BLaER1 (cell line): Measurements from ENCODE around the gene RAPGEF4.

Source experiments
- H3K27ac ChIP-seq: shearing (Covaris generic); formaldehyde crosslinking; 2 replicates; pipeline ENCODE4 v1.8.1; 2022
- H3K27me3 ChIP-seq: shearing (Covaris generic); formaldehyde crosslinking; 2 replicates; pipeline ENCODE4 v1.8.1; 2022
- H3K36me3 ChIP-seq: shearing (Covaris generic); formaldehyde crosslinking; 2 replicates; pipeline ENCODE4 v1.8.1; 2022
- H3K4me1 ChIP-seq: shearing (Covaris generic); formaldehyde crosslinking; 2 replicates; pipeline ENCODE4 v1.8.1; 2022
- H3K4me2 ChIP-seq: shearing (Covaris generic); formaldehyde crosslinking; 2 replicates; pipeline ENCODE4 v1.8.1; 2022
- H3K4me3 ChIP-seq: shearing (Covaris generic); formaldehyde crosslinking; 2 replicates; pipeline ENCODE4 v1.8.1; 2022
- H3K9ac ChIP-seq: shearing (Covaris generic); formaldehyde crosslinking; 2 replicates; pipeline ENCODE4 v1.8.1; 2022
- H3K9me3 ChIP-seq: shearing (Covaris generic); formaldehyde crosslinking; 2 replicates; pipeline ENCODE4 v1.8.1; 2022
- H4K20me1 ChIP-seq: shearing (Covaris generic); formaldehyde crosslinking; 2 replicates; pipeline ENCODE4 v1.8.1; 2022
- Cebpa-rat ChIP-seq: shearing (Covaris generic); IDR thresholded peaks from 2 replicates; pipeline ENCODE4 v1.8.1; 2022

RAPGEF4 gene

GRCh38 chr2:172725284-172725683, 10.4 kb upstream of the RAPGEF4 start:
- H3K36me3 ChIP-seq, result no peaks in the 10 kb centered on the region
- TF ChIP-seq Cebpa-rat, result no peak

DNA sequence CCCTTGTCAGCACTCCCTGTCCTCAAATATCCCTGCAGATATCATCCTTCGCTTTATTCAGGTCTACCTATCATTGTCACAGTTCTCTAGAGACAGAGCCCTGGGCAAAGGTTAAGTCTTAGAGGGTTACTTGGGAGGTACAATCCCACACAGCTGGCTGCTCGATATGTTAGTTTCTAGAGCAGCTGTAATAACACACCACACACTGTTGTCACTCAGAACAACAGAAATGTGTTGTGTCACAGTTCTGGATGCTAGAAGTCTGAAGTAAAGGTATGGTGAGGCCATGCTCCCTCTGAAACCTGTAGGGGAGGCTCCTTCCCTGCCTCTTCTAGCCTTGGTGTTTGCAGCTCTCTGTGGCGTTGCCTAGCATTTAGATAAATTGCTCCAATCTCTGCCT, 9.9 kb upstream of the RAPGEF4 start:
- Histone ChIP-seq H3K36me3 (no peaks in the 10 kb centered on the region), H3K27me3 (no peaks in the 10 kb centered on the region), H3K27ac (no peak overlapping the region), H3K4me1 (peaks cover 7% of the 10 kb centered on the region), H3K9me3 (no peaks in the 10 kb centered on the region), H3K4me2 (no peak overlapping the region), H3K9ac (no peak overlapping the region), H3K4me3 (no peak overlapping the region), H4K20me1 (no peaks in the 10 kb centered on the region)
- no peak for TF ChIP-seq Cebpa-rat

More at GRCh38 chr2:172725284-172725683, 10.4 kb upstream of the RAPGEF4 start:
- Histone ChIP-seq H3K9ac (no peak overlapping the region), H3K4me1 (peaks cover 7% of the 10 kb centered on the region), H3K27me3 (no peaks in the 10 kb centered on the region), H4K20me1 (no peaks in the 10 kb centered on the region), H3K9me3 (no peaks in the 10 kb centered on the region), H3K27ac (no peak overlapping the region), H3K4me3 (no peak overlapping the region), H3K4me2 (no peak overlapping the region)

- peaks cover 7% of the 10 kb centered on the region for H3K4me1 ChIP-seq
- H3K9ac ChIP-seq, result no peak overlapping the region
- H3K4me2 ChIP-seq, result peak overlapping the region; percentile 21; the same call in 1 of the 2 replicates
- H4K20me1 ChIP-seq, result no peaks in the 10 kb centered on the region
- H3K27me3 ChIP-seq, result no peaks in the 10 kb centered on the region
- H3K4me3 ChIP-seq, result no peak overlapping the region
- no peaks in the 10 kb centered on the region for H3K9me3 ChIP-seq
- H3K27ac ChIP-seq, result no peak overlapping the region
- no peak for TF ChIP-seq Cebpa-rat
- no peaks in the 10 kb centered on the region for H3K36me3 ChIP-seq
These were observed 9.4 kb upstream of the RAPGEF4 start for GRCh38 chr2:172726172-172726735.

- no peaks in the 10 kb centered on the region for H3K9me3 ChIP-seq
- TF ChIP-seq Cebpa-rat, result no peak
- no peak overlapping the region for H3K27ac ChIP-seq
- no peak overlapping the region for H3K4me3 ChIP-seq
- no peaks in the 10 kb centered on the region for H4K20me1 ChIP-seq
- peaks cover 18% of the 10 kb centered on the region for H3K27me3 ChIP-seq
- no peaks in the 10 kb centered on the region for H3K36me3 ChIP-seq
- H3K9ac ChIP-seq, result no peak overlapping the region
- H3K4me2 ChIP-seq, result no peak overlapping the region
- peaks cover 7% of the 10 kb centered on the region for H3K4me1 ChIP-seq
These were observed 5.2 kb upstream of the RAPGEF4 start for GRCh38 chr2:172730411-172730810.

- H3K4me2 ChIP-seq, result no peak overlapping the region
- H3K27me3 ChIP-seq, result peaks cover 41% of the 10 kb centered on the region
- H3K9me3 ChIP-seq, result no peaks in the 10 kb centered on the region
- no peaks in the 10 kb centered on the region for H4K20me1 ChIP-seq
- no peak overlapping the region for H3K27ac ChIP-seq
- no peak for TF ChIP-seq Cebpa-rat
- no peak overlapping the region for H3K9ac ChIP-seq
- peaks cover 5% of the 10 kb centered on the region for H3K4me1 ChIP-seq
- no peaks in the 10 kb centered on the region for H3K36me3 ChIP-seq
- no peak overlapping the region for H3K4me3 ChIP-seq
These were observed 699 bp upstream of the RAPGEF4 start for GRCh38 chr2:172734711-172735581.

DNA sequence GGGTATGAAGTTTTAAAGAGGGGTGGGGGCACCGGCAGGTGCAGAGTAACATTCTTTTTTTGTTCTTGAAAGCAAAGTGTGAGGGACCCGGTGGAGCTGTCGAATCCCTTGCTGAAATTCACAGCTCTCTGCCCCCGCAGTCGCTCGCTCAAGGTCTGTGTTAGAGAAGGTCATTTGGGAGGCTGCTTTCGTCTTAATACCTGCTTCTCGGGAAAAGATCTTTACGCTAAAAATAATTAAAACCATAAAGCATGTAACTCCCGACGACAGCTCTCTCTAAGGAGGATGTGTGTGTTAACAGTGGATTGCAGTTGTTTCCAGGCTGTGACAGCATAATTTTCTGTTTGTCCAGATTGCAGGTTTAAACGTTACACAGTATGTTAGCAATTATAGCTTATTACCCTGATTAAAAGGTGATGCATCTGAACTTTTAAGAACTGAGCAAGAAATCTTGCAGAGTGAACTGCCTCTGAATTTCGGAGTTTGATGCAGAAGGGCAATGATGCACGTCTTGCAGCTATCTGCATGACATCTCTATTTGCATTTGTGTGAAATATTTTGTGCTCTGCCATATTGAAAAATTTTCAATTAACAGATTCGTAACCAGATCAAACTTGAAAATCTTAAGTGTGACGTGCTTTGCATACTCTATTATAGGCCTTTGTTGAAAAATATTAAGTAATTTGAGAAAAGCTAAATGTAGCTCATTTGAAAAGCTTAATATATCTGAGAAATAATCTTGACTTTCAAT, 954 bp downstream of the RAPGEF4 start:
- Histone ChIP-seq H3K9ac (no peak overlapping the region), H3K4me3 (no peak overlapping the region), H3K9me3 (no peaks in the 10 kb centered on the region), H3K27ac (no peak overlapping the region), H3K36me3 (no peaks in the 10 kb centered on the region), H4K20me1 (no peaks in the 10 kb centered on the region), H3K4me1 (peaks cover 22% of the 10 kb centered on the region), H3K4me2 (no peak overlapping the region), H3K27me3 (peaks cover 41% of the 10 kb centered on the region)
- no peak for TF ChIP-seq Cebpa-rat

DNA sequence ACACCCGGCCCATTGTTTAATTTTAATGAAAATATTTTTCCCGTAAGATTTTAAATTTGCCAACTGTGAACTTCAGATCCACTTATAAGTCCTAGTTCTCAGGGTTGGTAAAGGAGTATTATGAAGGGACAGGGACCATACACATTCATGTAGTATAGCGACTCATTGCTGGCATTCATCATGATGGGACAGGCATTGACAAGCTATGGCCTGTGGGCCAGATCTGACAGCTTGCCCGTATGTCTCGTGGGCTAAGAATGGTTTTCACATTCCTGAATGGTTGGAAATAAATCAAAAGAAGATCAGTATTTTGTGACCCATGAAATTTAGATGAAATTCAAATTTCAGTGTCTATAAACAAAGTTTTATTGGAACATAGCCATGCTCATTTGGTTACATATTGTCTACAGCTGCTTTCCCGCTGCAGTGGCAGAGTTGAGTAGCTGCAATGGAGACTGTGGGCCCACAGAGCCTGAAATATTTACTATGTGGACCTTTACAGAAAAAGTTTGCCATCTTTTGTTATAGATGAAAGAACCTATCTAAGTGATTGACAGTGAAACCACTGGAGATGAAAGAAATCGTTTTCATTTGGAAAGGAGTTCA, 4.1 kb downstream of the RAPGEF4 start:
- no peak overlapping the region for H3K27ac ChIP-seq
- no peaks in the 10 kb centered on the region for H3K36me3 ChIP-seq
- TF ChIP-seq Cebpa-rat, result no peak
- H3K9me3 ChIP-seq, result peaks cover 18% of the 10 kb centered on the region
- H3K27me3 ChIP-seq, result peaks cover 30% of the 10 kb centered on the region
- H3K4me1 ChIP-seq, result peaks cover 25% of the 10 kb centered on the region
- no peak overlapping the region for H3K4me3 ChIP-seq
- no peaks in the 10 kb centered on the region for H4K20me1 ChIP-seq
- peak overlapping the region; percentile 43 for H3K4me2 ChIP-seq
- H3K9ac ChIP-seq, result no peak overlapping the region

DNA sequence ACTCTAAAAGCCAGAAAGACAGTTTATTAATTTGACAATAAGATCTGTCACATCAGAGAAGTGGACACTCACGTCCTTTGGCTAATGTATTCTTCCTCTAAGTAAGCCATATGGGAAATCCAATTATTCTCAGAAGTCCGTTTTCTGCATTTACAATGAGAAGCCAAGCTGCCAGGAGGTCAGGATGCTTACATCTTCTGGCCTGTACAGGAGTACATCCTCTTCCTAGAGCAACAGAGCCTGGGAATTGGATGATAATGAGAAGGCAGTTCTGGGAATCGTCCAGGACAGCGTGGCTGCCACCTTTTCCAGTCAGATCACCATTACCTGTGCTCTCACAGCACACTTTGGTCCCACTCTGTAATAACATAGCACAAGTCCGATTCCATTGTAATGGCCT, 5.2 kb downstream of the RAPGEF4 start:
- no peak overlapping the region for H3K9ac ChIP-seq
- H3K27me3 ChIP-seq, result peaks cover 19% of the 10 kb centered on the region
- no peaks in the 10 kb centered on the region for H3K36me3 ChIP-seq
- no peak overlapping the region for H3K27ac ChIP-seq
- H3K9me3 ChIP-seq, result peaks cover 18% of the 10 kb centered on the region
- peak overlapping the region; percentile 43 for H3K4me2 ChIP-seq
- H4K20me1 ChIP-seq, result no peaks in the 10 kb centered on the region
- no peak overlapping the region for H3K4me3 ChIP-seq
- peaks cover 25% of the 10 kb centered on the region for H3K4me1 ChIP-seq
- TF ChIP-seq Cebpa-rat, result no peak

DNA sequence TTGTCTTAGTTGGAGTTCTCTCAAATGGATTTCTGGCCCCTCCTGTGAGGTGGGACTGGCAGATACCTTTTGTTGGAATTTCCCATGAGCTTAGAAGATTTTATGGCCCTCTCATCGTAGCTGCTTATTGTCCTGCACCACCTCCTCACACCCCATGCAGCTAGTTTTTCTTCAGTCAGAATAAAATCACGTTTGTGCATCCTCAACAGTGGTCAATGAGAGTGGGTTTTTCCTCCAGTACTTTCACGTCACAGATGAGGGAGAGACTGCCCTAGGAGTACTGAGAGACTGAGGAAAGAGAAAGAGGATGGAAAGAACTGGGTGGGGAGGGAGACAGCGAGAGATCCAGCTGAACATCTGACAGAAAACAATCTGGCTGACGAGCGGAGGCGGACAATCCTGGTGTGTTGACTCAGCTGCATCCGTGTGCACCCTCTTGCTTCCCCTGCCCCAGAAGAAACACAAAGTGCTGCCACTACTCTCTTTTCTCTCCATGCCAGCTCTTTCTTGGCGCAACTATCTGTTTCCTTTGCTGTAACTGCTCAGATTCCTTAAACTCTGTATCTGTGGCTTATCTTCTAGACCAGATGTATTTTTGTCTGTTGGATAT, 7.4 kb downstream of the RAPGEF4 start:
- H3K9ac ChIP-seq, result no peak overlapping the region
- peaks cover 22% of the 10 kb centered on the region for H3K9me3 ChIP-seq
- H3K4me2 ChIP-seq, result no peak overlapping the region
- H3K36me3 ChIP-seq, result no peaks in the 10 kb centered on the region
- H3K4me1 ChIP-seq, result peaks cover 25% of the 10 kb centered on the region
- no peak for TF ChIP-seq Cebpa-rat
- H3K27me3 ChIP-seq, result no peaks in the 10 kb centered on the region; the same call in 1 of the 2 replicates
- H3K27ac ChIP-seq, result no peak overlapping the region
- H4K20me1 ChIP-seq, result no peaks in the 10 kb centered on the region
- H3K4me3 ChIP-seq, result no peak overlapping the region
